OCI-LY7 (cell line): ENCODE results near the gene SETD1A.

Experiments used
- EZH2phosphoT487 ChIP-seq: fragments of 200-600 bp; sonication (generic); IDR thresholded peaks from 2 replicates; pipeline ENCODE4 v1.6.1; 2018; ENCODE audit warnings: low read depth, borderline replicate concordance, mild to moderate bottlenecking, mixed run types, antibody characterized with exemption, low read length, moderate library complexity, mixed read lengths
- TF ChIP-seq, protein P1 (sequence below): fragments of 200-600 bp; sonication (generic); conservative IDR thresholded peaks from 2 replicates; pipeline ENCODE4 v1.5.1; 2014; ENCODE audit warnings: mild to moderate bottlenecking, antibody characterized with exemption, low read length, moderate library complexity, mixed read lengths

DNA sequence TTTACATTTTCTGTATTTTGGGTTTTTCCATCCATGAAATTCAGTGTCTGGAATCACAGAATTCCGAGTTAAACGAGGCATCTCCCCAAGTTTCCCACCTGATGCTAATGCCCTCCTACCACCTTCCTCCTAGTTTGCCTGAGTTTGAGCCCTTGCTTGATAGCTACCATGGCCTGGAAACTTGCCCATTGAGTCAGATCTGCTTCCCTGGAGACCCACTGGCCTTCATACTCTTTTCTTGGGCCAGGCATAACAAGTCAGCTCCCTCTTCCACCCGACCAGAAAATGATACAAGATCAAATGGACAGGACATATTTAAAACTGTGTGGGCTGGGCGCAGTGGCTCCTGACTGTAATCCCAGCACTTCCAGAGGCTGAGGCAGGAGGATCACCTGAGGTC lies 10.2 kb downstream of the SETD1A start:
- TF ChIP-seq, protein P1, sequence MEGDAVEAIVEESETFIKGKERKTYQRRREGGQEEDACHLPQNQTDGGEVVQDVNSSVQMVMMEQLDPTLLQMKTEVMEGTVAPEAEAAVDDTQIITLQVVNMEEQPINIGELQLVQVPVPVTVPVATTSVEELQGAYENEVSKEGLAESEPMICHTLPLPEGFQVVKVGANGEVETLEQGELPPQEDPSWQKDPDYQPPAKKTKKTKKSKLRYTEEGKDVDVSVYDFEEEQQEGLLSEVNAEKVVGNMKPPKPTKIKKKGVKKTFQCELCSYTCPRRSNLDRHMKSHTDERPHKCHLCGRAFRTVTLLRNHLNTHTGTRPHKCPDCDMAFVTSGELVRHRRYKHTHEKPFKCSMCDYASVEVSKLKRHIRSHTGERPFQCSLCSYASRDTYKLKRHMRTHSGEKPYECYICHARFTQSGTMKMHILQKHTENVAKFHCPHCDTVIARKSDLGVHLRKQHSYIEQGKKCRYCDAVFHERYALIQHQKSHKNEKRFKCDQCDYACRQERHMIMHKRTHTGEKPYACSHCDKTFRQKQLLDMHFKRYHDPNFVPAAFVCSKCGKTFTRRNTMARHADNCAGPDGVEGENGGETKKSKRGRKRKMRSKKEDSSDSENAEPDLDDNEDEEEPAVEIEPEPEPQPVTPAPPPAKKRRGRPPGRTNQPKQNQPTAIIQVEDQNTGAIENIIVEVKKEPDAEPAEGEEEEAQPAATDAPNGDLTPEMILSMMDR: no peak
- no peak for TF ChIP-seq EZH2phosphoT487
